Activated T-cell treated with anti-CD3 and anti-CD28 coated beads for 48 hours (primary cell): ENCODE data around the gene UBE4B.
"Not testable (repeated sequence)": the region's sequence is repeated elsewhere in the genome, so short reads cannot be mapped to it uniquely, and the experiment has no call there.

Experiments
- DNase-seq: peaks from one replicate; pipeline ENCODE4 v3.0.0-alpha.2; 2020; ENCODE audit warnings: low read depth

UBE4B gene

GRCh38 chr1:10177876-10178275 lies 145.1 kb downstream of the UBE4B start:
- DNase-seq: no peak

DNA sequence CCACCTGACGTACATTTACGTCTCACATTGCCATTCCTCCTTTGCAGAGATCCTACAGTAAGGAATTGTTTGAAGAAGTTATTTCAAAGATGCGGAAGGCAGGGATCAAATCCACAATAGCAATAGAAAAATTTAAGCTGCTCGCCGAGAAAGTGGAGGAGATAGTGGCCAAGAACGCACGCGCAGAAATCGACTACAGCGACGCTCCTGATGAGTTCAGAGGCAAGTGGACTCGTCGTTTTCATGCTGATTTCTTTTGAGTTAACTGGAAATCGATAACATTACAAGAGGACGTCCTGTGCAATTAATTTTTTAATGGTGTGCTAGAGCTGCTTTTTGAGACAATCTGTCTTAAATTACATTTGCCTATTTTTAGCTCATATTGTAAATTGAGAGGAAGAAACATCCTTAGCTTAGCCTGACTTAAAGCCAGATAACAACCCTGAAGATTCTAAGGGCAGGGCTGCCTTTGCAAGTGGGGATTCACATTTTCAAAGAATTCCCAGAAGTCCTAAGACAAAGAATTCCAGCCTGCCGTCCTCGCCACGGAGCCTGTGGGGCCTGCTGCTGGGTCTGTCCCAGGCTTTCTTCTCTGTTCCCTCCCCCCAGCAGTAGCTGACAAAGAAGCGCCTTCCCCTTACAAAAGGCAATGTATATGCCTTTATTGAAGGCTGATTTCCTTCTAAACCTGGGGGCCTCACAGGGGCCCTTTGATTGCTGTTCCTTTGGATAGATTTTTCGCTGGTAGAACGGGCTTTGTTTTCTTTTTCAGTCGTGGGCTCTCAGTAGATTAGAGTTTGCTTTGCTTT lies 146.0 kb downstream of the UBE4B start:
- no peak for DNase-seq

- DNase-seq: no peak
These were observed 146.8 kb downstream of the UBE4B start for GRCh38 chr1:10179406-10180091.

DNA sequence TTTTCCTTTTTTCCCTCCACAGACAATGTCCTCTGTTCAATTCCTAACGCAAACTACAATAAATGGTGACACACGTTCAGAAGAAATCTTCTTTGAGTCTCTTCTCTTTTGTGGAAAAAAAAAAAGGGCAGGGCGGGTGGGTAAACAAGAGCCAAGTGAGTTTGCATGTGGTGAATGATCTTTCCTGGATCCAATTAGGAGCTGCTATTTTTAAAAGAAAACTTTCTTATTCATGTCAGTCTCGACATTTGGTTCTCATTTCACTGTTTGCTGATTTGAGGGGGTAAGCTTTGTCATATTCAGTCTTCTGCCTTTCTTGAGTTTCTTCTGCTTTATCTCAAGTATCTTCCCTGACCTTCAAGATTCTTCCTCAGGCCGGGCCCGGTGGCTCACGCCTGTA lies 148.4 kb downstream of the UBE4B start:
- DNase-seq: no peak

DNA sequence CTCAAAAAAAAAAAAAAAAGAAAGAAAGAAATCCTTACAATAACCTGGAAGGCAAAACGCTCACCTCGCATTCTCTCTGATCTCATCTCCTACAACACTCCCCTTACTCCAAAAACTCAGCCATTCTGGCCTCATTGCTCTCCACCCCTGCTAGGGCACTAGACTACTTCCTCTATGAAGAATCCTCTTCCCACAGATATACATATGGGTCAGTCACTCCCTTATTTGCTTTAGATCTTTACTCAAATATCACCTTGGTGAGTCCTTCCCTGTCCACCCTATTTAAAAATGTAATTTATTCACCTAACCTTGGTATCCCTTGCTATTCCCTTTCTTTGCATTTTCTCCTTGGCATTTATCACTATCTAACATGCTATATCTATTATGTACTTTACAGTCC lies 153.0 kb downstream of the UBE4B start:
- DNase-seq: no peak

- no peak for DNase-seq
These were observed 153.7 kb downstream of the UBE4B start for GRCh38 chr1:10186331-10187025.

DNA sequence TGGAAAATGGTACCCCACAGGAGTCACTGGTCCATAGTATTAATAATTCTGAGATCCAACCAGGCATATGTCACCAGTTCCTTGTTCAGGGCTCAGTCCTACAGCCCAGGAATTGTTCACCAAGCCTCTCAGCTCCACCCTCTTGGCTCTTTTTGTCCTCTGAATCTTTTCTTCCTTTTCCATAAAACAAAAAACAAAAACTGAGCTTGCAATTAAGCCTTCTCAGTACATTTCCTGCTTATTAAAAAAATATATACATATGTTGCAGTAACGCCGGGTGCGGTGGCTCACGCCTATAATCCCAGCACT lies 154.2 kb downstream of the UBE4B start:
- DNase-seq: no peak

GRCh38 chr1:10188133-10188650 lies 155.4 kb downstream of the UBE4B start:
- DNase-seq: no peak

GRCh38 chr1:10189659-10190058 lies 156.9 kb downstream of the UBE4B start:
- no peak for DNase-seq

DNA sequence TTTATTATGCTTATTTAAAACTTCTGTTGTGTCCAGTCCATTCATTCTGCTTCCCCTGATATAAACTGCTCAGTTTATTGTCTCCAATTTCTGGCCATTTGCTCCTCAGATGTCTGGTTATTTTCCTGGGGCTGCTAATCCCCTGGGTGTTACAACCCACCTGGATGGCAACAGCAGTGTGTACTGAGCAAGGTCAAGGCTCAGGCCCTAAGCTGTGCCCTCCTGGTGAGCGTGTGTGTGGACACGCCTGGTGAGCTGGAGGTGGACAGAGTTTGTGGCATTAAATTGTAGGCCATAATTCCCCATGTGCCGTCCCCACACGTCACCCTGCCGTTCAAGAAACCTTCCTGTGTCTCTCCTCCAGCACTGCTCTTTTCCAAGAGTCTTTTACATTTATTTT lies 159.5 kb downstream of the UBE4B start:
- DNase-seq: no peak

DNA sequence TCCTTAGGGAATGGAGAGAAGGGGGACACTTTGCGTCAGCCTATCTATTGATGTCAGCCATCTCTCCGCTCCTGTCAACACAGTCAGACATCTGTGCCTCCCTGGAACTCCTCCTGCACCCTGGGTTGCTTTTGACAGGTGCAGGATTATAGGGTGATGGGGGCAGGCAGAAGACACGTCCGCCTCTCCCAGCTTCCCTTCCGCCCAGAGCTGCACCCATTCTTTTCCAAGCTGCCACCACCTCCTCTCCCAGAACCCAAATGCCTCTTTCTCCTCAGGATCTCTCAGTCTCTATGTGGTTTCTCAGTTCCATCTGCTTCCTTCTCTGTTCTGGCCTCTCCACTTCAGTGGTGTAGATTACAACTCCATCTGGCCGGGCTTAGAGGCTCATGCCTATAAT lies 160.5 kb downstream of the UBE4B start:
- DNase-seq: no peak

- no peak for DNase-seq
These were observed 162.8 kb downstream of the UBE4B start for GRCh38 chr1:10195570-10195969.

DNA sequence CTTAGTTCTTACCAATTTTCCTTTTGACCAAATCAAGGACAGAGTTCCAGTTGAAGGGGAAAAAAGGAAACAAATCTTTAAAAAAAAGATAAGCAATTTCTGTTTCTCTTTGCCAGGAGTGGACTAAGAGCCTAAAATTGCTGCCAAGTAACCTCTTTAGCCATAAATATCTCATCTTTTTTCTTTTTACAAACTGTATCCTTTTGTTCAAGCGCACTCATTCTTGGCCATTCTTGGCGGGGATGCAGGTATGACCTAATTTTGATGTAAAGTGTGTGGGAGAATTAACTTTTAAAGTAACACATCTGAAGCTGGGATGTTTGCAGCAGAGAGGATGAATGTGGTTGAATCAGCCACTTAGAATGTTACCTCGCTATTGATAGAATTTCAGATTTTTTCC lies 164.2 kb downstream of the UBE4B start:
- DNase-seq: no peak

DNA sequence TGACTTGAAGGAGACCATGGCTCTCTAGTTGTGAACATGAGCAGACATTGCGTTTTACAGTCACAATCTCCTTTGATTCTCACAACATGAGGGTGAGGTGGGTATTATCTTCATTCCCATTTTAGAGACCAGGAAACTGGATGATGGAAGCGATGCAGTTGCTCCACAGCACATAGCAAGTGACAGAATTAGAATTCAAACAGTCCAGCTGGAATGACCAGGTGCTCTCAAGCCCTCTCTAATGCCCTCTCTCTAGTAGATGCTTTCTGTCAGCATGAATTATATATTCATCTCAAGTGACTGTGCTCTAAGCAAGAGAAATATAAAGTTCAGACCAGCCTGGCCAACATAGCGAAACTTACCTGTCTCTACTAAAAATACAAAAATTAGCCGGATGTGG lies 167.9 kb downstream of the UBE4B start:
- DNase-seq: no peak

GRCh38 chr1:10204003-10204642 lies 171.4 kb downstream of the UBE4B start:
- DNase-seq: no peak

GRCh38 chr1:10205206-10205605 lies 172.4 kb downstream of the UBE4B start:
- not testable (repeated sequence) for DNase-seq

DNA sequence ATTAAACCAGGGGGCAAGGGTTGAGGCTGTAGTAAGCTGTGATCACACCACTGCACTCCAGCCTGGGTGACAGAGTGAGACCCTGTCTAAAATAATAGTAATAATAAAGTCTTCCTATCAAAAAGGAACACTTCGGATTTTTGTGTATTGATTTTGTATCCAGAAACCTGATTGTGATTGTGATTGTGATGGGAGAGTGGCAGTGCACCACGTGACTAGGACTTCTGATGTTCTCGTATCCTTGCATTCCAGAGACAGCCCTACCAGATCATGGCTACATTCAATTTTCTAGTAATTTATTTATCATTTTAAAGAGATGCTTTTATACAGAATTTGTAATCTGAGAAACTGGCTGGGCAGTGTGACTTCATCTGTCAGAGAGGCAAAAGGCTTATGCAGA lies 175.1 kb downstream of the UBE4B start:
- DNase-seq: no peak

- DNase-seq: no peak
These were observed 175.8 kb downstream of the UBE4B start for GRCh38 chr1:10208537-10208936.

GRCh38 chr1:10209590-10209904 lies 176.8 kb downstream of the UBE4B start:
- no peak for DNase-seq

GRCh38 chr1:10209905-10210810 lies 177.4 kb downstream of the UBE4B start, which contains the start of gene KIF1B:
Gene KIF1B (plus strand): TSS chr1:10210570. CDS start chr1:10232329, 21,759 bp downstream.
- DNase-seq: peak; percentile 97
